Ovary (tissue), 3 donors: Measurements from ENCODE around the gene RBM3.

Experiments used
- EP300 ChIP-seq: sonication (generic); formaldehyde crosslinking; IDR thresholded peaks from one replicate; pipeline ENCODE4 v1.6.1; 2017; ENCODE audit warnings: antibody characterized with exemption
- POLR2A ChIP-seq: fragments of 450-650 bp; IDR thresholded peaks from one replicate; pipeline ENCODE4 v1.6.1; 2017; ENCODE audit warnings: antibody characterized with exemption, mild to moderate bottlenecking, moderate library complexity
- TF ChIP-seq, protein P1 (sequence below), 3 donors: fragments of 450-650 bp in 2 of 3; fragments of 200-600 bp in 1 of 3; IDR thresholded peaks; one replicate each; pipeline versions ENCODE4 v1.5.1 to v1.8.0; 2016 to 2022; ENCODE audit warnings: antibody characterized with exemption in 3 of 3, mild to moderate bottlenecking in 1 of 3
- donor health status: DM: no; HTN: no; CAD: no.

DNA sequence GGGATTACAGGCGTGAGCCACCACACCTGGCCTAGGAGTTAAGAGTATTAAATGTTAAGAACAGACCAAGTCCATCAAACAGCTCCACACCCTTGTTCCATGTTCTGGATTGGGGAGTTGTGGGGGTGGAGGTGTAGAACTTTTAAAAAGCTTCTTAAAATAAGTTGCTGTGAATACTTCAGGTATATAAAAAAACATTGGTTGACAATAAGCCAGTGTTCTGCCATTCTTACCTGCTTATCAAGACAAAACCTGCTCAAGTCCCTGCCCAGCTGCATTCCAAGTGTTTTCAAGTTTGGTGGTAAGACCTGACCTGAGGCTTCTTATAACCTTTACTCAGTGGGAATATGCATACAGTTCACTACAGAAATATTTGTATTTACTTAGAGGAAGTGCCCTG, 6.4 kb downstream of the RBM3 start:
- TF ChIP-seq, protein P1, sequence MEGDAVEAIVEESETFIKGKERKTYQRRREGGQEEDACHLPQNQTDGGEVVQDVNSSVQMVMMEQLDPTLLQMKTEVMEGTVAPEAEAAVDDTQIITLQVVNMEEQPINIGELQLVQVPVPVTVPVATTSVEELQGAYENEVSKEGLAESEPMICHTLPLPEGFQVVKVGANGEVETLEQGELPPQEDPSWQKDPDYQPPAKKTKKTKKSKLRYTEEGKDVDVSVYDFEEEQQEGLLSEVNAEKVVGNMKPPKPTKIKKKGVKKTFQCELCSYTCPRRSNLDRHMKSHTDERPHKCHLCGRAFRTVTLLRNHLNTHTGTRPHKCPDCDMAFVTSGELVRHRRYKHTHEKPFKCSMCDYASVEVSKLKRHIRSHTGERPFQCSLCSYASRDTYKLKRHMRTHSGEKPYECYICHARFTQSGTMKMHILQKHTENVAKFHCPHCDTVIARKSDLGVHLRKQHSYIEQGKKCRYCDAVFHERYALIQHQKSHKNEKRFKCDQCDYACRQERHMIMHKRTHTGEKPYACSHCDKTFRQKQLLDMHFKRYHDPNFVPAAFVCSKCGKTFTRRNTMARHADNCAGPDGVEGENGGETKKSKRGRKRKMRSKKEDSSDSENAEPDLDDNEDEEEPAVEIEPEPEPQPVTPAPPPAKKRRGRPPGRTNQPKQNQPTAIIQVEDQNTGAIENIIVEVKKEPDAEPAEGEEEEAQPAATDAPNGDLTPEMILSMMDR (IDR thresholded peaks at IDR 0.05): no peak
- no peak for TF ChIP-seq POLR2A
- TF ChIP-seq EP300: no peak
